Activated CD4-positive, alpha-beta T cell treated with anti-CD3 and anti-CD28 coated beads for 36 hours (primary cell): ENCODE data around the gene GRM5. TPM values are rescaled to one million over a fixed set of nuclear protein-coding genes. Genes with fewer than 3 reads are reported as not detected.
"Not testable (repeated sequence)": the region's sequence is repeated elsewhere in the genome, so short reads cannot be mapped to it uniquely, and the experiment has no call there.

Experiments
- ATAC-seq: fragments of 200-7000 bp; cut with Tn5 transposase; one replicate; pipeline ENCODE4 v1.10.0; 2021; ENCODE audit warnings: mild to moderate bottlenecking, moderate library complexity
- CTCF ChIA-PET: fragments of 350-600 bp; sonication (Branson Sonifier 250); formaldehyde crosslinking; loops from one replicate; lab custom pipeline; 2021; ENCODE audit warnings: antibody characterized with exemption; lab: Charles Lee
- POLR2A ChIA-PET: fragments of 350-600 bp; sonication (Branson Sonifier 250); formaldehyde crosslinking; loops from one replicate; lab custom pipeline; 2021; ENCODE audit warnings: antibody characterized with exemption, inconsistent platforms; lab: Charles Lee
- DNase-seq: peaks from one replicate; pipeline ENCODE4 v3.0.0-alpha.2; 2020
- H3K27ac Mint-ChIP-seq: one replicate; pipeline ENCODE4 v1.8.0; 2021; ENCODE audit warnings: mixed read lengths
- H3K27me3 Mint-ChIP-seq: one replicate; pipeline ENCODE4 v1.8.0; 2021; ENCODE audit warnings: mixed read lengths
- H3K36me3 Mint-ChIP-seq: one replicate; pipeline ENCODE4 v1.8.0; 2021; ENCODE audit warnings: low read depth, mixed read lengths
- H3K4me1 Mint-ChIP-seq: one replicate; pipeline ENCODE4 v1.8.0; 2021; ENCODE audit warnings: mixed read lengths
- H3K4me3 Mint-ChIP-seq: one replicate; pipeline ENCODE4 v1.8.0; 2021; ENCODE audit warnings: mild to moderate bottlenecking, moderate library complexity, mixed read lengths
- H3K9me3 Mint-ChIP-seq: one replicate; pipeline ENCODE4 v1.8.0; 2021; ENCODE audit warnings: low read depth, mixed read lengths
- intact Hi-C, 2 experiments: fragments of 100-400 bp; cut with DNase I in 1 of 2; cut with micrococcal nuclease in 1 of 2; formaldehyde crosslinking; loops; one replicate each; pipeline versions ENCODE4 v1.14.2 to v1.15.1; 2022 to 2024; cut with DNase I, micrococcal nuclease
- total RNA-seq, 2 experiments: library from RNA; stranded (reverse); gene quantifications; one replicate each; pipeline ENCODE4 v1.2.3, GENCODE V29; 2021

GRM5 gene
- total RNA-seq, 2 experiments from 2014 or later = not detected

DNA sequence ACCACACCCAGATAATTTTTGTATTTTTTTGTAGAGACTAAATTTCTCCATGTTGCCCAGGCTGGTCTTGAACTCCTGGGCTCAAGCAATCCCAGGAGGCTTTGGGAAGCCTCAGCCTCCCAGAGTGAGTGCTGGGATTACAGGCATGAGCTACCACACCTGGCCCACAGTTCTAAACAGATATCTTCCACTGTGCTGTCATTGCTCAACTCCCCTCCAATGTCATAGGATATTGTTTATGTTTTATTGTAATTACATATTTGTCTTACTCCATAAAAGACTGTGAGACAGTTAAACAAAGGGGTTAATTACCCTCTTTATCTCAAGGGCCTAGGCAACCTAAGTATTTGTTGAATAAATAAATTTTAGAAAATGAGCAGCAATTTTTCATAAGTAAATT is 204.2 kb downstream of the GRM5 start:
- no peaks in the 10 kb centered on the region for H3K36me3 Mint-ChIP-seq
- no peak overlapping the region for H3K4me3 Mint-ChIP-seq
- POLR2A ChIA-PET = no interaction called here
- intact Hi-C loops = no loop called here
- CTCF ChIA-PET = no interaction called here
- ATAC-seq = no peak
- H3K27ac Mint-ChIP-seq = no peak overlapping the region
- no peaks in the 10 kb centered on the region for H3K4me1 Mint-ChIP-seq
- no peak for DNase-seq
- peaks cover 3% of the 10 kb centered on the region for H3K9me3 Mint-ChIP-seq
- no peaks in the 10 kb centered on the region for H3K27me3 Mint-ChIP-seq

DNA sequence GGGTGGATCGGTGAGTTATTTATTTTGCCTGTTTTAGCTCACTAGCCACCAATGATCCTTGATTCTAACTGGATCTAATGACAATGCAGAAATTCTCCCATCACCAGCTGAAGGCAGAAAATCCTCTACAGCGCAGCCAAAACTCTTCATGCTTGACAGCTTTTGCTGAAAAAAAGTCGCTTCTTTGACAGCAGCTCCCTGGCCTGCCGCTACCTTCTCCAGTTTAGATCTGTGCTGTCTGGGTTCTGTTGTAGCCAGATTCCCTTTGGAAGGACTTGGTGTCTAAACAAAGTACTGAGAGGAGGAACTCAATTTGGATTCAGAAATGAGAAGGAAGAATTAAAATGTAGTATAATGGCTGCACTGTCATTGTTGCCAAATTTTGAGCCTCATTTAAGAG is 205.4 kb downstream of the GRM5 start:
- CTCF ChIA-PET = not testable (repeated sequence)

DNA sequence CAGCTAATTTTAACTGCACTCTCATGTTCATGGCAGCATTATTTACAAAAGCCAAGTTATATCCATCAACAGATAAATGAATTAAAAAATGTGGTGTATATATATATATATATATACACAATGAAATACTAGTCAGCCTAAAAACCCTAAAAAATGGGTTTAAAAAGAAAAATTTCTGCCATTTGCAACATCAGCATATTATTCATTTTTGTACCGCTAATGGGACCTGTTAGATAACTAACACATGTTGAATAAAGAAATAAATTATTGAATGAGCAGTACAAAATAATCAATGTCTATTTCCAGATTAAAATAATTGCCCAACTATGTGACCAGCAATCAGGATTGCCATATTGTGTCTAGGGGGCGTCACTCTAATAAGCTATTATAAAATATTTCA is 211.8 kb downstream of the GRM5 start:
- CTCF ChIA-PET, H3K9me3 Mint-ChIP-seq, H3K36me3 Mint-ChIP-seq, H3K27ac Mint-ChIP-seq, intact Hi-C loops, H3K4me3 Mint-ChIP-seq, DNase-seq, POLR2A ChIA-PET, H3K4me1 Mint-ChIP-seq, ATAC-seq, H3K27me3 Mint-ChIP-seq: not testable (repeated sequence)

More for the DNA sequence above, 205.4 kb downstream of the GRM5 start:
- ATAC-seq, H3K27me3 Mint-ChIP-seq, H3K27ac Mint-ChIP-seq, DNase-seq, H3K36me3 Mint-ChIP-seq, POLR2A ChIA-PET, H3K4me3 Mint-ChIP-seq, H3K4me1 Mint-ChIP-seq, H3K9me3 Mint-ChIP-seq, intact Hi-C loops: not testable (repeated sequence)

DNA sequence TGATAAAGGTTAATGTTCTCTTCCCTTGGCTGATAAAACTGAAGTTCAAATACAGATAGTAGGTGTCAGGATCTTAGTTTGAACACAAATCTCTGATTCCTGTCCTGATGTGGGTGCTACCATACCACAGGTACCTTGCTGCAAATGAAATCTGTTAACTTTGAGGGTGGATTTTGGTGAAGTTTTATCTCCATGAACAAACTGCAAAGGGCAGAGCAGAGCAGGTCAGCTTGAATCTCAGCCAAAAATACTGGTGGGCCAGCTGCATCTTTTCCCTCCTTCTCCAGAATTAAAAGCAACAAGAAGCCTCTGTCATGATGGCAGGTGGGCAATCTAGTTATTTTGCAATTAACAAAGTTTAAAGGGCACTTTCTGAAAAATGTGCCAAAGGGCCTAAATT is 214.2 kb downstream of the GRM5 start:
- DNase-seq, H3K4me1 Mint-ChIP-seq, H3K27ac Mint-ChIP-seq, H3K9me3 Mint-ChIP-seq, H3K4me3 Mint-ChIP-seq, H3K27me3 Mint-ChIP-seq, intact Hi-C loops, POLR2A ChIA-PET, ATAC-seq, H3K36me3 Mint-ChIP-seq, CTCF ChIA-PET: not testable (repeated sequence)

DNA sequence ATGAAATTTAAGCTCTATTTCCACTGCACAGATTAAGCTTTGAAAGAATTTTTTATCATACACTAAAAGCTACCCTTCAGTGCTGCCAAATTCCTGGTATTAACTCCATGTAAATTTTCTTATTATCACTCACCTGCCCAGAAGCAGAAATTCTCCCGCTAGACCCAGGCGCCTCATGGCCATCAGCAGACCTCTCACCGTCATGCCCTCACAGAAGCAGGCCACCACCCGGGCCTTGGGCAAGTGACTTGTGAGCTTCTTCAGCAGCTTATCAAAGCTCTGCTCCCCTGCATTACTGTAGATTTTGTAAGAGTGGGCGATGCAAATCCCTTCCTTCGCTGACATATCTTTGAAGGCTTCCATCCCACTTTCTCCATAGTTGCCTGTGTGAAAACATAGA is 216.0 kb downstream of the GRM5 start:
- POLR2A ChIA-PET, intact Hi-C loops, CTCF ChIA-PET, H3K9me3 Mint-ChIP-seq, H3K27me3 Mint-ChIP-seq, H3K36me3 Mint-ChIP-seq, ATAC-seq, H3K4me3 Mint-ChIP-seq, H3K27ac Mint-ChIP-seq, DNase-seq: not testable (repeated sequence)
- peaks cover 15% of the 10 kb centered on the region for H3K4me1 Mint-ChIP-seq

DNA sequence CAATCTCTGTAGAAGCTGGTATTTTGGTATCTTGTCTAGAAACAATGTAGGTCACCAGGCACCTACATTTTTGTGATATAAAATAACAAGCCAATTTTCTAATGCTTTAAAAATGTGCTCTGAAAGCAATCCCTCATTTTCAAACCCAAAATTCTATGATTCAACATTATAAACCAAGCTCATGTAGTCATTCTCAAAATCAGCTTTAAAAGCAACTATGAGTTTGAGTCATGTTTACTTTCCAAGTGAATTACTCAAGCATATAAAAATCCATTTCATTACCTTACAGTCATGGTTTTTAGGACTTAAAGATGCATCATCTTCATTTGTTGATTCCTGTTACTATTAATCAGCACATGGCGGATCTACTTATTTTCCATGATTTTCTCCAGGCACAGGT is 216.4 kb downstream of the GRM5 start:
- Mint-ChIP-seq H3K27me3 (no peaks in the 10 kb centered on the region), H3K4me3 (no peak overlapping the region), H3K36me3 (no peaks in the 10 kb centered on the region), H3K27ac (no peak overlapping the region), H3K4me1 (peaks cover 19% of the 10 kb centered on the region), H3K9me3 (peaks cover 2% of the 10 kb centered on the region)
- ChIA-PET POLR2A (no interaction called here), CTCF (no interaction called here)
- intact Hi-C loops = no loop called here
- DNase-seq (no peak), ATAC-seq (peak; percentile 33)

DNA sequence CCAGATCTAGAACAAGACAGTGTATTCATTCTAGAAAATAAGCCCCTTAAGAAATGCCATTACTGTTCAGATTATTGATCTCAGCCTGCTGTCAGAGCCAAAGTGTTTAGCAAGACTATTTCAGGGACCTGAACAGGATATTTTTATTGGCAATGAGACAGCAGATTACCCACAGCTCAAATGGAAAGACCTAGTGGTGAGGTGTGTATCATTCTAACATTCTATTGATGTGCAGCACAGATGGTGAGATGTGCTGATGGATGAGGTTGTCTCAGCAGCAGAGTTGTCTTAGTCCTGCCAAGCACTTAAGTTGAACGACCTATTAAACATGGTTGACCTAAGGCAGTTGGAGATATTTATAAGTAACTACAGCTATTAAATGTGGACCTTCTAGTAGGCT is 219.5 kb downstream of the GRM5 start:
- intact Hi-C loops, POLR2A ChIA-PET, H3K4me3 Mint-ChIP-seq, H3K9me3 Mint-ChIP-seq, H3K27me3 Mint-ChIP-seq, DNase-seq, H3K27ac Mint-ChIP-seq, H3K36me3 Mint-ChIP-seq, ATAC-seq, CTCF ChIA-PET: not testable (repeated sequence)
- peaks cover 42% of the 10 kb centered on the region for H3K4me1 Mint-ChIP-seq

DNA sequence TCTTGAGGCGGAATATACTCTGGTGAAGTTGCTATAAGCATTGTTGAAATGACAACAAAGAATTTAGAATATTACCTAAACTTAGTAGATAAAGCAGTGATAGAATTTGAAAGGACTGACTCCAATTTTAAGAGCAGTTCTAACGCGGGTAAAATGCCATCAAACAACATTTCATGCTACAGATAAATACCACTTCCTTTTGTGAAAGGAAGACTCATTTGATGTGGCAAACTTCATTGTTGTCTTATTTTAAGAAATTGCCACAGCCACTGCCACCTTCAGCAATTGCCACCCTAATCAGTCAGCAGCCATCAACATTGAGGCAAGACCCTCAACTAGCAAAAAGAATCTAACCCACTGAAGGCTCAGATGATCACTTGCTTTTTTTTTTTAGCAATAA is 220.8 kb downstream of the GRM5 start:
- intact Hi-C loops, POLR2A ChIA-PET: not testable (repeated sequence)

DNA sequence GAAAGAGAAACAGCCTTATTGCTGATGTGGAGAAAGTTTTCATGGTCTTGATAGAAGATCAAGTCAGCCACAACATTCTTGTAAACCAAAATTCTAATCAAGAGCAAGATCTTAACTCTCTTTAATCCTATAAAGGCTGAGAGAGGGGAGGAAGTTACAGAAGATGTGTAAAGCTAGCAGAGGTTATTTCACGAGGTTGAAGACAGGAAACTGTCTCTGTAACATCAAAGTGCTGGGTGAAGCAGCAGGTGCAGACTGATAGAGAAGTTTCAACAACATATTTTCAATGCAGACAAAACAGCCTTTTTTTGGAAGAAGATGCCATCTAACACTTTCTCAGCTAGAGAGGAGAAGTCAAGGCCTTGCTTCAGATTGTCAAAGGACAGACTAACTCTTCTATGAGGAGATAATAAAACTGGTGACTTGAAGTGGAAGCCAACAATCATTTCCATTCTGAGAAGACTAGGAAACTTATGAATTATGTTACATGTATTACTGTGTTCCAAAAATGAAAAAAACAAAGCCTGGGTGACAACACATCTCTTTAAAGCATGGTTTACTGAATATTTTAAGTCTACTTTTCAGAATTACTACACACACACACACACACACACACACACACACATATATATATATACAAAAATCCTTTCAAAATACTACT is 221.9 kb downstream of the GRM5 start:
- Mint-ChIP-seq H3K27ac (peak overlapping the region; percentile 85), H3K4me1 (peaks cover 50% of the 10 kb centered on the region)
- POLR2A ChIA-PET, DNase-seq, CTCF ChIA-PET, H3K27me3 Mint-ChIP-seq, H3K9me3 Mint-ChIP-seq, H3K36me3 Mint-ChIP-seq, H3K4me3 Mint-ChIP-seq, intact Hi-C loops: not testable (repeated sequence)
- ATAC-seq = peak; percentile 74

More for the DNA sequence above, 220.8 kb downstream of the GRM5 start:
- H3K9me3 Mint-ChIP-seq, H3K27me3 Mint-ChIP-seq, H3K36me3 Mint-ChIP-seq, CTCF ChIA-PET, DNase-seq, H3K4me3 Mint-ChIP-seq: not testable (repeated sequence)
- Mint-ChIP-seq H3K4me1 (peaks cover 52% of the 10 kb centered on the region), H3K27ac (peak overlapping the region; percentile 80)
- peak; percentile 15 for ATAC-seq

DNA sequence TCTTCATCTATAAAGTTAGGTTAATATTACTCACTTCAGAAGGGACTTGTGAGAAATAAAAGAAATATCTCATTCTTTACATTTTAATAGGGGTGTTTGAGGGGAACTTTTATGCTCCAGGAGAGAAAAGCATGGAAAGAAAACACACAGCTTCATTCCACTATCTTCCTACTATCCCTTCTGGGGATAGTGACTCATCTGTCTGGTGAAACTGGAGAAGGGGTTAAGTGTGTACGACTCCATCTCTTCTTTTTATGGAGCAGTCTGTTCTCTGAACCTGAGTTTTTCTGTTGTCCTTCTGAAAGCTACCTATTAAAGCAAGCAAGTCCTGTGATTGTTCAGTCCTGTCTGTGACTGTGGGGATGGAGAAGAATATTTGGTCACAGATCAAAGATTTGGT is 227.6 kb downstream of the GRM5 start:
- peaks cover 32% of the 10 kb centered on the region for H3K4me1 Mint-ChIP-seq
- DNase-seq, H3K27me3 Mint-ChIP-seq, intact Hi-C loops, ATAC-seq, H3K4me3 Mint-ChIP-seq, CTCF ChIA-PET, POLR2A ChIA-PET, H3K27ac Mint-ChIP-seq, H3K36me3 Mint-ChIP-seq, H3K9me3 Mint-ChIP-seq: not testable (repeated sequence)

DNA sequence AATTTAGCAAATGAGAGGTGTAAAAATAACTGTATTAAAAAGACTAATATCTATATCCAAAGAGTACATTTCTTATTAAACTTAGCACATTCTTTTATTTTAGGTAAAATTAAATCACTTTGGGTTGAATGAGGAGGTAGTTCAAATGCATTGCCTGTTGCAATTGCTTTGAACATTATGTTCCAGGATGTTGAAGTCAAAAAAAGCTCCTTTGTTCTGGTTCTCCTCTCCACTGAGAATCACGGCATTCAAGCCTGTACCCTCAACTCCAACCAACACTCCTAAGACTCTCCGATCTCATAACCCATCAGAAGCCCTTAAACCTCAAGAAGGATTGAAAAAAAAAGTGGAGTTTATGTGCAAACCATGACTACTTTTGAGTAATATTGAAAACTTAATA is 230.1 kb downstream of the GRM5 start:
- peaks cover 16% of the 10 kb centered on the region for H3K4me1 Mint-ChIP-seq
- POLR2A ChIA-PET, H3K9me3 Mint-ChIP-seq, H3K36me3 Mint-ChIP-seq, H3K27ac Mint-ChIP-seq, H3K27me3 Mint-ChIP-seq, H3K4me3 Mint-ChIP-seq, intact Hi-C loops, CTCF ChIA-PET, DNase-seq, ATAC-seq: not testable (repeated sequence)

DNA sequence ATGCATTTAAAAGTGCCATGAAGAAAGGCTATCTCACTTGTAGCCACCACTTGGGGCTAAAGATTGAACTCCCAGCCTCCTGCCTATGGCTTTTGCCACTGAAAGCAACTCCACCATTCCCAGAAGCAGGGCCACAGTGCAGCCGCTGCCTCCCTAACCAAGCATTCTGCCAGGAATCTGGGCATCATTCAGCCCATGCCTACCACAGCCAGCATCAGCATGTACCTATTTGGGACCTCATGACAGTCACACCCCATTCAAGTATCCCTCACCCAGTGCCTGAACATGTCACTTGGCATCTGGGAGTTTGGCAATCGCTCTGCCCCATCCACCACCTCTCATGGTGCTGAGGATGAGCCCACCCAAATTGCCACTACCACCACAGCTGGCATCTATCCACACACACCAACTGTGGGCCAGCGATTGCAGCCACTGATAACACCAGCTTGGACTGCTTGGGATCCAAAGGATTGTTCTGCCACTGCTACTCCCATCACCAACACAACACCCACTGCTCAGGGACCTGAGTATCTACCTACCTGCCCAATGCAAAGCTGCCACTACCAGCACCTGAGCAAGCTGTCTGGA is 234.4 kb downstream of the GRM5 start:
- intact Hi-C loops = no loop called here
- H3K36me3 Mint-ChIP-seq = no peaks in the 10 kb centered on the region
- ChIA-PET CTCF (interaction anchor here (0.6 kb wide), 1 partner anchor 11 kb away, joined by 3 read pairs; no protein-coding TSS in a partner anchor), POLR2A (no interaction called here)
- DNase-seq = no peak
- ATAC-seq = no peak
- H3K4me3 Mint-ChIP-seq = no peak overlapping the region
- no peak overlapping the region for H3K27ac Mint-ChIP-seq
- peaks cover 9% of the 10 kb centered on the region for H3K4me1 Mint-ChIP-seq
- H3K27me3 Mint-ChIP-seq = no peaks in the 10 kb centered on the region
- H3K9me3 Mint-ChIP-seq = peaks cover 2% of the 10 kb centered on the region
